Ammon's horn (tissue), 1 donor: ENCODE measurements around the gene MORN5.

Experiments
- DNase-seq: peaks from one replicate; pipeline ENCODE4 v3.0.0-alpha.2; 2016; ENCODE audit warnings: low spot score

The MORN5 gene

DNA sequence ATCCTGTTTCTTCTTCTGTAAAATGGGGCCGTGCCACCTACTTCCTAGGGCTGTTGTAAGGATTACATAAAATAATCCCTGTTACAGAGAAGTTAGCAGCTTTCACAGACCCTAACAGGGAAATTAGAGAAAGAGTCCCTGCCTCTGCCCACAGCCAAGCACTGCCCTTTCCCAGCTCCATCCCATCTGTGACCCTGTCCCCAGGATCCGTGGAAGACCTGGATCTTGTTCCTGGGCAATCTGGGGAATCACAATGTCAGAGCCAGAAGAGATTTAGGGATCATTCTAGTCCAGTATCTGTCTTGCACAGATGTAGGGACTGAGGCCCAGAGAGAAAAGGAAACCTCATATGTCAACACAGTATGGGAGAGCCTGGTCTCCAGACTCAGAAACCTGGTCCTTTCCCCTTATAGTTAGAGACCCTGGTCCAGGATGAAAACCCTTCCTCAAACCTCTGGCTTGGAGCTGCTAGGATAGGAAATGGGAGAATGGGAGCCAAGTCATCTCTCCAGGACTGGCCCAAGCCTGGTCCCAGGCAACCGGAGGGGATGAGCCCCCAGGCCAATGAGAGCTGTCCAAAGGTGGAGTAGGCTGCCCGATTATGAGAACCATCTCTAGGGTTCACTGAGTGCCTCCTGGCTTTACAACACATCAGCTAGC lies 56.6 kb downstream of the MORN5 start:
- DNase-seq = no peak

DNA sequence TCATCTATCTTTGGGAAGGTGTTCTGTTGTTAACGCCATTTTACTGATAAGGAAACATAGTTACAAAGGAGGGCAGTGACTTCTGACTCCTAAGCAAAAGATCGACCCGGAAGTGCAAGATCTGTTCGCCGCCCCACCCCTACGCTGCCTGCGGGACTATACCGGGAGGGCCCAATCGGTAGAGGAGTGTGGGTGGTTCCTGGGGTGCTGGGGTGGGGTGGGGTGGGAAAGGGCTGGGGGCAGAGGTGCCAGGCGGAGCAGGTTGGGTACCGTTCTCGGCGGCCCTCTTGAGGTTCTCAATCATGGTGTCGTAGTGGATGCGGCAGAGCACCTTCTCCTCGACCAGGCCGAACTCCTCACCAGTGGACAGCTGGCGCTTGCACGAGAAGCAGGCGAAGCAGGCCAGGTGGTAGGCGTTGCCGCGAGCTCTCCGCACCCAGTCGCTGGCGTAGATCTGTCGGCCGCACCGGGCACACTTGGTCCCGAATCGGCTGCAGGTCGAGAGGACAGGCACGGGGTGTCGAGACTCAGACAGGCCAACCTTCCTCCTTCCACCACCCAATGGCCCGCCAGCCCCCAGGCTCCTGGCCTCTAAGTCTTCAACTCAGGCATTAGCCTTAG lies 57.2 kb downstream of the MORN5 start:
- no peak for DNase-seq

- DNase-seq = no peak
These were observed 57.9 kb downstream of the MORN5 start for GRCh38 chr9:122217640-122218039.

DNA sequence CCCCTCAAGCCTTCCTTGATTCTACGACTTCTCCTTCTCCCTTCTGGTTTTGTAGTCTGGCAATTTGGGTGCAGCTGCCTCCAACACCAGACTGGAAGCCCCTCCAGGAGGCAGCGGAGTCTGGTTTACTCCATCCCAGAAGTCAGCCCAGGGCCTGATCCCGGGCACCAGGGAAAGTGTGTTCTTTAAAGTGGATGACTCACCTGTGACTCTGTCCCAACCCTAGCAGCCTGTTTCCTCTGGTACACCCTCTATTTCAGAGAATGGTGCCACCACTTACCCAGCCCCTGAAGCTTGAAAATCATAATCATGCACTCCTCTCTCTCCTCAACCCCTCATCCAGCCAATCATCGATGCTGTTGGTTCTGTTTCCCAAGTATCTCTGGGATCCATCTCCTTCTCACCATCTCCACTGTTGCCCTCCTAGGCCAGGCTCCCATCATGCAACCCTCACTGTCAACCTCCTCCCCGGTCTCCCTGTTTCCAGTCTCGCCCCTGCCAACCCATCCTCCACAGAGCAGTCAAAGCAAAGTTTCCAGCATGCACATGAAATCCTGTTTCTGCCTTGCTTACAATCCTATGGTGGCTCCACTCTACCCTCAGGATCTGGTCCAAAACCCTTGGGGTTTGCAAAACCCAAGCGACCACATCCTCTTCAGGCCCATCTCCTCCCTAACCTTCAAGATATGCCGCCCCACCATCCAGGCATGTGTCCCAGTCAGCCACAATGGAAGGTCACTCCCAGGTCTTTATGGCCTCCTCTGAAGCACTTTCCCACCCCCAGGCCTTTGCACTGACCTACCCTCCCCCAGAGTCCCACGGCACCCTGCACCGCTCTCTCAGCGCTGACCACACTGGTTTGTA lies 58.6 kb downstream of the MORN5 start:
- DNase-seq = no peak

- DNase-seq = no peak
These were observed 59.5 kb downstream of the MORN5 start for GRCh38 chr9:122218935-122219855.

DNA sequence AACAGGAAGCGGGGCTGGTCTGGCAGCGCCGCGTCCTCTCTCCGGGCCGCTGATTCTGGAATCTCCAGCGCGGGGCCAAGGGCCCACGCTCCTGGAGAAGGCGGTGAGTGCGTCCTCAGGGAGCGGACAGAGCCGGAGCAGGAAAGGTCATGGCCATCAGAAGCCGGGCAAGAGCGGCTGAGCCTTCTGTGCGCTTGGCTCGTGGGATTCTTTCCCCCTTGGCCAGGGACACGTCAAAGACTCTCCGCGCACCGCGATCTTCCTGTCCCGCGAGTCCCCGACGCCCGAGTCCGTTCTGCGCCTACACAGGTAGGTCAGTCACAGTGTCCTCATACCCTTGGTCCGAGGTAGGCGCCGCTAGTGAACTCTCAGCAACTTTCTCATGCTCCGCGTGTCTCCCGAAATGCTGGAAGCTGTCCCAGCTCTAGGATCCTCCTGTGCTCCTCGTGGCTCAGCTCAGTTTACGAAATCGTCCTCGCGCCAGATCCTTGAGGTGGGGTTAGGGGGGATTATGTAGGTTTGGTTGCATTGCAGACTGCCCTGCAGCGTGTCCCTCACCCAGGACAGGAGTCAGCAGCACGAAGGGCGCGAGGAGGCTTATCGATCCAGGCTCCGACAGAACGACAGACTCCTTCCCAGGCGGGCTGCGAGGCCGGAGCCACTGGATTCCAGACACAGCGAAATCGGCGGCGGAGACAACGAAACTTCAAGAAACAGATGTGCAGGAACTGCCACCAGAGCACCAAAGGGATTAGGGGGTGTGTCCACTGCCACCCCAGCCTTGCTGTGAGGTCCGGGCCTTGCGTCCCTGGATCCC lies 60.4 kb downstream of the MORN5 start:
- no peak for DNase-seq

GRCh38 chr9:122220673-122221182 lies 61.0 kb downstream of the MORN5 start:
- no peak for DNase-seq

DNA sequence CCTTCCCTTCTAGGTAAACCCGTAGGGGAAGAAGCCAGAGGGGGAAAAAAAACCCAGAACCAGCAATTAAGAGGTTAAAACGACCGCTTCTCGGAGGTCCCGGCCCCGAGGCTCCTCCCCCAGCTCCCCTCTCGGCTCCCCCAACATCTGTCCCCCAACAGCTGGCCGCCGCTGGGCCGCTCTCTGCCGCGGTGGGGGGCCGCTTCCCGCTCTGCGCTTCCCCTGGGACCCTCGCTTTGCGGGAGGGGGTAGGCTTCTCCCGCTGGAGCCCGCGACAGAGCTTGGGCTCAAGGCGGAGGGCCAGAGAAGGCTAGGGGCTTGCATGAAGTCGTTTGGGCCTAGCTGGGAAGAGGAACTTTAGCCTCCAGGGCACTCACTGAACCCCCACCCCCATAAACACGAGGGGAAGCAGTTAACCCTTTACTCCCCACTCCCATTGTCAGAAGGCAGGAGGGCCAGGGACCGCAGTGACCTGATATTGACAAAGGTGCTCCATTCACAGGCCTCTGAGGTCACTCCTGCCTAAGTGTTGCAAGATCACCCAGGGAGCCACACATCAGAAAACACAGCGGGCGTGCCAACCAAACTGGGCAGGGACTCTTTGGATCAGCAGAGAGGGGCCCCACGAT lies 61.6 kb downstream of the MORN5 start:
- DNase-seq = no peak

- no peak for DNase-seq
These were observed 63.1 kb downstream of the MORN5 start for GRCh38 chr9:122222791-122223190.

DNA sequence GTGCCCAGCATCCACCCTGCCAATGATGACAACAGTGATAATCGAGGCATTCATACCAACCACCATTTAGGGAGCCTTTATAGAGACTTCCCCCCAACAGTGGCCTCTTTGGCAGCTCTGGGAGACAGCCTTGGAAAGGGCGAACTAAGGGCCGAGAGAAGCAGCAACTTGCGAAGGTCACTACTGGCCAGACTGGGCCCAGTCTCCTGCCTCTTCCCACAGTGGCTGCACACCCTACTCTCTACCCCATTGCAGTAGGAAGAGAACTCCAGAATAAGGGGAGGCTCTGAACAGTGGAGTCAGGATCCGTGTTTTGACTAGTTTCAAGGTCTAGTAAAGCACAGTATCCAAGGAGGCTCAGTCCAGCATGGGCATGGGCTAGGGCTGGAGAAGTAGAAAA lies 63.7 kb downstream of the MORN5 start:
- DNase-seq = no peak

DNA sequence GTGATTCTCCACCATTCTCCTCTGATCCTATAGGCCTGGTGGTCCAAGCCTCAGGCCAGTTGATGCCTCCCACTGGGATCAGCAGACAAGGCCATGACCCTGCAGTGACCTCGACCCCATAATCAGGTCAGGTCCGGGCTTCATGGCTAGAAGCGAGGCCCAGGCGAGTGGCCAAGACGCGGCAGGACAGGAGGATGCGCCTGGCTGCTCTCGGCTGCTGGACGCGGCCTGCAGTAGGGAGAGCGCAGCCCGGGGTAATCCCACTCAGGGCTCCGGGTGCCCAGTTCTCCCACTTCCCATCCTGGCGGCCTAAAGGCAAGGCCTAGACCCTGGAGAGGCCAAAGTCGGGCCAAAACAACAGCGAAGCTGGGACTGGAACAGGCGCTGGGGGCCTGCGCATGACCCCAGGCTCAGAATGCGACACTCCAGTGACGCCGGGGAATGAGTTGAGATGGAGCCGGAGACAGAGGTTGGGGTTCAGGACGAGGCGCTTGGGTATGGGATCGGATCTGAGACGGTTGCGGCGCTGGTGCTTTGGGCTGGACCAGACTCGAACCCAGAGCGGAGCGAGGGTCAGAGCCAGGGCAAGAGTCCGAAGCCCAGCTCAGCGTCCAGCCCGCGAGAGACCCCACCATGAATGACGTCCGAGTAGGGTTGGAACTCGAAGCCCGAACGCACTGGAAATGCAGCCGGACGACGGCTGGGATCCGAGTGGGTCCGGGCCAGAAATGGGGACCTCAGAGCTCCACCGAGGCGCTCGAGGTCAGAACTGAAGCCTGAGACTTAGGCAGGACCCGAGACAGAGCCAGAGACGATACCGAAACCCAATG lies 65.8 kb downstream of the MORN5 start:
- DNase-seq = no peak

DNA sequence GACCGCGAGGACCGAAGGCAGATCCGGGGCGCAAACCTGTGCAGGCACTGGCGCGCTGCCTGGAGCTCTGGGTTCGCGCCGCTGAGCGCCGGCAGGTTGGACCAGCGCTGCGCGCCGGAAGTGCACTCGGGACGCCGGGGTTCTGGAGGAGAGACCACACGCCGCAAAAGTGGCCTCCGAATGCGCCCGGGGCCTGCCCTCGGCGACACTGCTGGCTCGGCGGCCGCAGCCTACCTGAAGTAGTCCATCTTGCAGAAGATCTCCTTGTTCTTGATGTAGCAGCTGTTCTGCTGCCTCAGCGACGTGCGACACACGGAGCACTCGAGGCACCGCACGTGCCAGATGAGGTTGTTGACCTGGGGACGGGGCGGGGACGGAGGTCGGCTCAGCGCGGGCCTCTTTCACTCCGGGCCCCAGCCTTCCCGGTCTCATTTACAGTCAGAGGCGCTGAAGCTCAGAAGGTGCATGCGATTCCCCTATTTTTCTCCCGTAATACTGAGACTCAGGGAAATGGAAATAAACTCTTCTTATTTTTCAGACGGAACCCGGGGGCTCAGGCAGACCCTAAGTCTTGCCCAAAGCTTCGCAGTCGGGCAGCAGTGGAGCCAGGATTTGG lies 66.5 kb downstream of the MORN5 start:
- DNase-seq = no peak

GRCh38 chr9:122226758-122227574 lies 67.3 kb downstream of the MORN5 start:
- no peak for DNase-seq

DNA sequence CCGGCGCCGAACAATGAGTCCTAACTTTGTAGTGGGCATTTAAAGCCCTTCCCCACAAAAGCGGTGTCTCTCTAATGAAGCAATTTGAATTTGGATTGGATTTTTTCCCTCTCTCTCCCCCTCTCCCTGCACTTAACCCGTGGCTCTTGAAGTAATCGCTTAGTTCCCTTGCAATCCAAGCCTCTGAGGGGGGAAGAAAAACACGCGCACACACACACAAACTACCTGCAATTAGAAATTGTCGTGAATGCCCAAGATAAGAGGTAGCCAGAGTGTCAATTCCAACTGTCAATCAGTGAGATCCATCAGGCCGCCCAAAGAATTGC lies 67.8 kb downstream of the MORN5 start:
- DNase-seq = no peak

DNA sequence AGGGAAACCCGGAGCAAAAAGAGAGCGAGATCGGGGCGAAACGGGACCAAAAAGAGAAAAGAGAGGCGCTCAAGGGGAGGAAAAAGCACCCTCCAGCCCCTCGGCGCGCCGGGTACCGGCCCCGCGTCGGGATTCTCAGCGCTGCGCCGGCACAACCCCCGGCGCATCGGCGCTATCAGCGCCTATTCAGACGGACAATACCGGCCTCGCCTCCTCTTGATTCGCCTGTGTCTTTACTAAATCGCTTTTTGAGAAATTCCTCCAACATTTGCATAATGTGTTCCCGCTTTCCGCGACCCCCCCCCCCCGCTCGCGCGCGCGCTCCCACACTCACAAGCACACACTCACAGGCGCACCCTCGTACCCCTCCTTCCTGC lies 68.5 kb downstream of the MORN5 start:
- DNase-seq = no peak

DNA sequence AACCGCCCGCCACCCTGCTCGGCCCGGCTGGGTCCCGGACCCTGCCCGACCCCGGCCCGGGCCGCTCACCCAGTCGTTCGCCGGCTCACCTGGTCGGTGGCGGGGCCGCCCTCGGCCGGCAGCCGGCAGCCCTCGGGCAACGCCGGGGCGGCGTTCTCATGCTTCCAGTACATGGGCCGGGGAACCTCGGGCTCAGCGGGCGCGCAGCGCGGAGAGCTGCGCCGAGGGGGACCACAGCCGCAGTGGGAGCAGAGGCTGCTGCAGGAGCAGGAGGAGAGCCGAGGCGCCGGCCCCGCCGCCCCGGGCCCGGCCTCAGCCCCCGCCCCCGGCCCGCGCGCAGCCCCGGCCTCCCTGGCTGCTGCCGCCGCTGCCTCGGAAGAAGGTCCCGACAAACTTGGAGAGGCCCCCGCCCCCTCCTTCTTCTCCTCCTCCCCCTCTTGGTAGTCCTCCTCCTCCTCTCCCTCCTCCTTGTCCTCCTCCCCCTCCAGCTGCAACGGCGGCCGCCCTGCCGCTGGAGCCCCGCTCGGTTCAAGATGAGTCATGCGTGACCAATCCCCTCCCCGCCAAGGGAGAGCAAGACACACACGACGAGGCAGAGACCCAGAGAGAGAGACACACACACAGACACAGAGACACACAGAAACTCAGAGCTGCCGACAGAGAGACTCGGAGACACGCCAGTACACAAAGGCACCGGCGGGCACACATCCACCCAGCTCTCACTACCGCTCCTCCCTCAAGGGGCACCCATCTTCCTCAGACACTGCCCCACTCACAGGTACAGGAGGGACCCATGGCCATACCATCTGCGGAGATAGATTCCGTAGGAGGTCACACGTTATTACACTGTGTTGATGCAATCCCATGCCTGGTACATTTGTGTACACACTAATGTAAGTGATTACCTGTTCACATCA lies 69.1 kb downstream of the MORN5 start, which contains the start of gene LHX6:
Gene LHX6, minus strand, starts transcription at position 390 of the 917 bp plus-strand sequence. Its CDS starts 217 bp downstream, at position 173.
- DNase-seq = no peak

DNA sequence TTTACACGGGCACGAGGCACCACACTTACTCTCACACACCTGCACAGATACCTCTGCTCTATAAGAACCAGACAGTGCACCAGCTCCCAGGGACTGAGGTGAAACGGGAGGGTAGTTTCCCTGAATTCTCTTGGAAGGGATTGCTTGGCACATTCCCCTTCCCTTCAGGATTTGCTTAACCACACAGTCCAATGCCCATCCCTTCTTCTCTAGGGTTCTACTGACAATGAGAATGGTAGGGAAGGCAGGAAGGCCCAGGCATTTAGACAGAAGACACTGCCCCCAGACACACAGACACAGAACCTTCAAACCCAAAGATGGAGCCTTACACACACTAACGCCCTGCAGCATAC lies 69.8 kb downstream of the MORN5 start:
- DNase-seq = no peak
